HCT116 (cell line): ENCODE measurements around the gene MACF1. TPM values are rescaled to one million over a fixed set of nuclear protein-coding genes. Genes with fewer than 3 reads are reported as not detected.
A peak's percentile ranks its signal among the peaks of the same experiment; 100 is the strongest.

Experiments
- ATAC-seq: fragments of 200-7000 bp; cut with Tn5 transposase; 2 replicates; pipeline ENCODE4 v1.9.1; 2020; ENCODE audit warnings: mild to moderate bottlenecking, moderate library complexity
- BruUV-seq: library from RNA; stranded (reverse); fragments of 400-500 nt; replicated peaks from 2 replicates; lab custom pipeline; 2021; lab: Mats Ljungman, UMichigan
- CTCF ChIA-PET: fragments of 300-600 bp; sonication (Branson Sonifier 250); formaldehyde crosslinking; loops from one replicate; lab custom pipeline; 2021; ENCODE audit warnings: antibody characterized with exemption; lab: Charles Lee
- POLR2A ChIA-PET: fragments of 300-600, 350-600 bp; sonication (Branson Sonifier 250); formaldehyde crosslinking; loops from one replicate; lab custom pipeline; 2021; ENCODE audit warnings: antibody characterized with exemption; lab: Charles Lee
- RAD21 ChIA-PET, 2 experiments: fragments of 300-600 bp; sonication (Branson Sonifier 250); formaldehyde crosslinking; loops; one replicate each; lab custom pipeline; 2023; ENCODE audit warnings: low total read pairs in 2 of 2; ENCODE audit not compliant: uncharacterized antibody in 2 of 2, unreplicated experiment in 2 of 2, low non-redundant PET in 1 of 2; lab: Charles Lee
- DNase-seq: peaks from one replicate; pipeline ENCODE4 v3.0.0-alpha.2; 2010; ENCODE audit warnings: low read depth, low spot score
- H2AFZ ChIP-seq: fragments of 200-600 bp; shearing (Covaris generic), sonication (generic); 2 replicates; pipeline ENCODE4 v1.6.1; 2017; ENCODE audit warnings: low read depth, mixed run types, mixed read lengths, antibody characterized with exemption, low read length; ENCODE audit not compliant: poor library complexity, severe bottlenecking
- H3K27ac ChIP-seq: 2 replicates; pipeline ENCODE4 v1.5.1; 2012; ENCODE audit warnings: low read depth, low read length
- H3K27me3 ChIP-seq: fragments of 200-600 bp; sonication (generic); 2 replicates; pipeline ENCODE4 v1.6.1; 2016; ENCODE audit warnings: mixed run types, low read length, mixed read lengths; ENCODE audit not compliant: insufficient read depth
- H3K36me3 ChIP-seq, 2 experiments: fragments of 200-500 bp in 1 of 2; fragments of 200-600 bp in 1 of 2; sonication (Bioruptor generic) in 1 of 2; sonication (generic) in 1 of 2; 2 replicates each; pipeline versions ENCODE4 v1.5.1 to v1.6.1; 2014 to 2016; ENCODE audit warnings: low read length in 2 of 2, inconsistent platforms in 1 of 2, mixed read lengths in 1 of 2, mixed run types in 1 of 2; ENCODE audit not compliant: insufficient read depth in 2 of 2, control insufficient read depth in 1 of 2
- H3K4me1 ChIP-seq, 2 experiments: fragments of 200-600 bp in 1 of 2; sonication (generic) in 1 of 2; 2 replicates each; pipeline versions ENCODE4 v1.5.1 to v1.6.1; 2012 to 2017; ENCODE audit warnings: low read length in 2 of 2, inconsistent platforms in 1 of 2, mild to moderate bottlenecking in 1 of 2, mixed read lengths in 1 of 2, mixed run types in 1 of 2, moderate library complexity in 1 of 2; ENCODE audit not compliant: insufficient read depth in 2 of 2, control insufficient read depth in 1 of 2
- H3K4me2 ChIP-seq: fragments of 200-600 bp; sonication (generic); 2 replicates; pipeline ENCODE4 v1.6.1; 2017; ENCODE audit warnings: mixed run types, low read length, mixed read lengths
- H3K4me3 ChIP-seq, 2 experiments: fragments of 200-600 bp in 1 of 2; sonication (generic) in 1 of 2; replicated peaks in 1 of 2; 2 replicates each; pipeline ENCODE4 v1.5.1; 2011 to 2016; ENCODE audit warnings: low read length in 2 of 2, control low read depth in 1 of 2, low read depth in 1 of 2, mild to moderate bottlenecking in 1 of 2, mixed read lengths in 1 of 2, mixed run types in 1 of 2
- H3K79me2 ChIP-seq: fragments of 200-600 bp; sonication (generic); 2 replicates; pipeline ENCODE4 v1.6.1; 2017; ENCODE audit warnings: mild to moderate bottlenecking, mixed run types, low read length, moderate library complexity, mixed read lengths; ENCODE audit not compliant: insufficient read depth
- H3K9ac ChIP-seq: fragments of 200-600 bp; sonication (generic); 2 replicates; pipeline ENCODE4 v1.6.1; 2016; ENCODE audit warnings: low read length, mixed read lengths
- H3K9me2 ChIP-seq: fragments of 200-600 bp; sonication (generic), shearing (Covaris generic); 2 replicates; pipeline ENCODE4 v1.6.1; 2017; ENCODE audit warnings: mixed run types, mild to moderate bottlenecking, moderate library complexity; ENCODE audit not compliant: insufficient read depth
- H3K9me3 ChIP-seq, 2 experiments: fragments of 200-500 bp in 1 of 2; fragments of 200-600 bp in 1 of 2; sonication (Bioruptor generic) in 1 of 2; sonication (generic) in 1 of 2; 2 replicates each; pipeline ENCODE4 v1.6.1; 2014 to 2017; ENCODE audit warnings: low read length in 2 of 2, mixed read lengths in 2 of 2, inconsistent platforms in 1 of 2, low read depth in 1 of 2, mild to moderate bottlenecking in 1 of 2, mixed run types in 1 of 2, moderate library complexity in 1 of 2; ENCODE audit not compliant: control insufficient read depth in 1 of 2, insufficient read depth in 1 of 2
- H4K20me1 ChIP-seq: fragments of 200-600 bp; sonication (generic), shearing (Covaris generic); 2 replicates; pipeline ENCODE4 v1.6.1; 2017; ENCODE audit warnings: mixed run types, mild to moderate bottlenecking, moderate library complexity; ENCODE audit not compliant: insufficient read depth
- CBX3 ChIP-seq: IDR thresholded peaks from 2 replicates; pipeline ENCODE4 v1.6.1; 2012; ENCODE audit warnings: low read depth
- CEBPB ChIP-seq: IDR thresholded peaks from 2 replicates; pipeline ENCODE4 v1.6.1; 2012; ENCODE audit warnings: low read depth
- EGR1 ChIP-seq: IDR thresholded peaks from 2 replicates; pipeline ENCODE4 v1.6.1; 2012; ENCODE audit warnings: low read depth
- ELF1 ChIP-seq: IDR thresholded peaks from 2 replicates; pipeline ENCODE4 v1.6.1; 2012; ENCODE audit warnings: low read depth, borderline replicate concordance
- EZH2 ChIP-seq: fragments of 200-600 bp; sonication (generic); IDR thresholded peaks from 2 replicates; pipeline ENCODE4 v1.6.1; 2017; ENCODE audit warnings: antibody characterized with exemption, mixed run types
- EZH2phosphoT487 ChIP-seq: fragments of 200-600 bp; IDR thresholded peaks from 2 replicates; pipeline ENCODE4 v1.6.1; 2018; ENCODE audit warnings: antibody characterized with exemption, borderline replicate concordance
- FOSL1 ChIP-seq: IDR thresholded peaks from 2 replicates; pipeline ENCODE4 v1.6.1; 2012; ENCODE audit warnings: low read depth
- JUND ChIP-seq: IDR thresholded peaks from 2 replicates; pipeline ENCODE4 v1.6.1; 2012
- POLR2A ChIP-seq: IDR thresholded peaks from 2 replicates; pipeline ENCODE4 v1.7.0; 2011; ENCODE audit warnings: borderline replicate concordance; ENCODE audit not compliant: insufficient read depth, insufficient read length; ENCODE audit errors: extremely low read depth
- POLR2AphosphoS5 ChIP-seq: IDR thresholded peaks from 2 replicates; pipeline ENCODE4 v1.6.1; 2011; ENCODE audit warnings: mild to moderate bottlenecking, low read depth, low read length, moderate library complexity
- SIN3A ChIP-seq: IDR thresholded peaks from 2 replicates; pipeline ENCODE4 v1.6.1; 2012; ENCODE audit warnings: low read depth
- SRF ChIP-seq: IDR thresholded peaks from 2 replicates; pipeline ENCODE4 v1.6.1; 2012; ENCODE audit warnings: low read depth
- ZFX ChIP-seq: fragments of 450-650 bp; IDR thresholded peaks from 2 replicates; pipeline ENCODE4 v1.6.1; 2017
- ZNF274 ChIP-seq: fragments of 200-500 bp; sonication (Bioruptor generic); IDR thresholded peaks from 2 replicates; pipeline ENCODE4 v1.6.1; 2014; ENCODE audit warnings: mild to moderate bottlenecking, low read depth, low read length, inconsistent platforms
- intact Hi-C: fragments of 100-400 bp; cut with micrococcal nuclease; formaldehyde crosslinking; loops from 2 replicates; pipeline ENCODE4 v1.10.0; 2022
- total RNA-seq: library from RNA; stranded (reverse); gene quantifications from one replicate; pipeline ENCODE4 v1.2.1, GENCODE V29; 2021; ENCODE audit not compliant: unreplicated experiment
- TF ChIP-seq, protein P1 (sequence below), 3 experiments: fragments of 200-600 bp in 1 of 3; sonication (generic) in 1 of 3; IDR thresholded peaks in 2 of 3; conservative IDR thresholded peaks in 1 of 3; 2 replicates each; pipeline ENCODE4 v1.5.1; 2012 to 2017; ENCODE audit warnings: low read depth in 2 of 3, low read length in 2 of 3, antibody characterized with exemption in 1 of 3, borderline replicate concordance in 1 of 3, control low read depth in 1 of 3, mild to moderate bottlenecking in 1 of 3, mixed read lengths in 1 of 3, mixed run types in 1 of 3, moderate library complexity in 1 of 3; ENCODE audit not compliant: insufficient read depth in 1 of 3
- TF ChIP-seq, protein P2 (sequence below): IDR thresholded peaks from 2 replicates; pipeline ENCODE4 v1.6.1; 2012; ENCODE audit warnings: low read depth
- TF ChIP-seq, protein P3 (sequence below): IDR thresholded peaks from 2 replicates; pipeline ENCODE4 v1.6.1; 2012
- TF ChIP-seq, protein P4 (sequence below): IDR thresholded peaks from 2 replicates; pipeline ENCODE4 v1.6.1; 2012
- TF ChIP-seq, protein P5 (sequence below): IDR thresholded peaks from 2 replicates; pipeline ENCODE4 v1.6.1; 2011; ENCODE audit warnings: mild to moderate bottlenecking, low read length, moderate library complexity; ENCODE audit not compliant: insufficient replicate concordance; ENCODE audit errors: extremely low read depth

MACF1 gene
- total RNA-seq, 1 experiment from 2014 or later: 146 TPM

DNA sequence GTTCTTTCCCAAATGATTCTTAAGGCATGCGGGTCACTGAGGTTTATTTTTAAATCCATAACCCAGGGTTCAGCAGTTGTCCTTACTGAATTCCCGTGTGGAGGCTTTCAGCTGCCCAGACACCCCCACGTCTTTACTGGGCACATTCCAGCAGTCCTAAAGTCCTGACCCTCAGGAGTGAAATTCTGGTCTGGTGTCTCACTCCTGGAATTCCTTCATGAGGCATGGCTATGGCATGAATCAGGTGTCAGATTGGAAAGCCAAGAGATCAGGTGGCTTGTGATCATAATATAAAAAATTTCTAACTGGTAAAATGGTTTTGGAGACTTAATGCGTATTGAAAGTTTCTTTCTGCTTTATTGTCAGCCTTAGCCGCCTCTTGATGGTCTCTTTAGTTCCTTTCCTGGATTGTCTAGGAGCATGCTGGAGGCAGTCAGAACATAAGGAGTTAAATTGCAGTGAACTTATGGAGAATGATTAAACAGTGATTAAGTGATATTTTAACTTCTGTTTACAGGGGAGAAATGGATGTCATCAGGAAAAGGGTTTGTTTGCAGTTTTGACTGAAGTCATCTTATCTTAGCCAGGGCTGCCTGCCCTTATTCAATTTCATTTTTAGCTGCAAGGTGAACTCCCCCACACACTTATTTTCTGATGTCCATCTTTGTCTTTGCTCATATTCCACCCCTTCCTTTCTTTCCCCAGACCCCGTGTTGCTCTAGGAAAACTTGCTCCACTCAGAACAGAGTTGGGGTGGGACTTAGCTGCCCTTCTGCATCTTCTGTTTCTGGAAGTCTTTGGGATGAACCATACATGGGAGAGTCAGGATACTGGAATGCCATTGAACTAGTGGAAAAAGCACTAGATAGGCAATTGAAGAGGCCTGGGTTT is 25.7 kb upstream of the MACF1 start:
- peaks cover 33 to 55% of the 10 kb centered on the region in 2 experiments for H3K4me1 ChIP-seq
- H3K4me3 ChIP-seq: peak overlapping the region in 1 of 2 experiments; percentile 34; a peak in 3 of 4 replicates
- no peaks in the 10 kb centered on the region for H4K20me1 ChIP-seq
- DNase-seq (peak; percentile 52), ATAC-seq (peak; percentile 84)
- H3K9me2 ChIP-seq: no peaks in the 10 kb centered on the region
- peak overlapping the region; percentile 36 for H3K9ac ChIP-seq
- no peaks in the 10 kb centered on the region for H3K9me3 ChIP-seq
- H2AFZ ChIP-seq: no peak overlapping the region
- ChIA-PET POLR2A (no interaction called here), RAD21 (no interaction called here), CTCF (interaction anchor here (2.8 kb wide), 1 partner anchor 13 kb away, joined by 15 read pairs; no protein-coding TSS in a partner anchor)
- H3K4me2 ChIP-seq: peak overlapping the region; percentile 75
- H3K79me2 ChIP-seq: no peaks in the 10 kb centered on the region
- H3K27ac ChIP-seq: no peak overlapping the region
- H3K36me3 ChIP-seq: no peaks in the 10 kb centered on the region
- no TSS peak for BruUV-seq
- H3K27me3 ChIP-seq: no peaks in the 10 kb centered on the region
- intact Hi-C loops: loop anchor here (5.0 kb wide), 1 partner anchor 359 kb away; no protein-coding TSS in a partner anchor
- TF ChIP-seq EZH2 (no peak), ZFX (no peak), SIN3A (peak; percentile 83), POLR2A (no peak), CBX3 (no peak), ELF1 (no peak), EZH2phosphoT487 (no peak), FOSL1 (peak; percentile 68; the same call in 1 of the 2 replicates), ZNF274 (no peak), JUND (peak; percentile 66; the same call in 1 of the 2 replicates), POLR2AphosphoS5 (peak; percentile 40; the same call in 1 of the 2 replicates), EGR1 (no peak), CEBPB (no peak), SRF (peak; percentile 20; the same call in 1 of the 2 replicates)
- TF ChIP-seq, protein P1, sequence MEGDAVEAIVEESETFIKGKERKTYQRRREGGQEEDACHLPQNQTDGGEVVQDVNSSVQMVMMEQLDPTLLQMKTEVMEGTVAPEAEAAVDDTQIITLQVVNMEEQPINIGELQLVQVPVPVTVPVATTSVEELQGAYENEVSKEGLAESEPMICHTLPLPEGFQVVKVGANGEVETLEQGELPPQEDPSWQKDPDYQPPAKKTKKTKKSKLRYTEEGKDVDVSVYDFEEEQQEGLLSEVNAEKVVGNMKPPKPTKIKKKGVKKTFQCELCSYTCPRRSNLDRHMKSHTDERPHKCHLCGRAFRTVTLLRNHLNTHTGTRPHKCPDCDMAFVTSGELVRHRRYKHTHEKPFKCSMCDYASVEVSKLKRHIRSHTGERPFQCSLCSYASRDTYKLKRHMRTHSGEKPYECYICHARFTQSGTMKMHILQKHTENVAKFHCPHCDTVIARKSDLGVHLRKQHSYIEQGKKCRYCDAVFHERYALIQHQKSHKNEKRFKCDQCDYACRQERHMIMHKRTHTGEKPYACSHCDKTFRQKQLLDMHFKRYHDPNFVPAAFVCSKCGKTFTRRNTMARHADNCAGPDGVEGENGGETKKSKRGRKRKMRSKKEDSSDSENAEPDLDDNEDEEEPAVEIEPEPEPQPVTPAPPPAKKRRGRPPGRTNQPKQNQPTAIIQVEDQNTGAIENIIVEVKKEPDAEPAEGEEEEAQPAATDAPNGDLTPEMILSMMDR (IDR thresholded peaks at IDR 0.05 in 2 of 3, conservative IDR thresholded peaks at IDR 0.05 in 1 of 3; ENCODE audit: borderline replicate concordance in 1 of 3, insufficient read depth in 1 of 3, low read depth in 2 of 3, low read length in 2 of 3): no peak
- TF ChIP-seq, protein P2, sequence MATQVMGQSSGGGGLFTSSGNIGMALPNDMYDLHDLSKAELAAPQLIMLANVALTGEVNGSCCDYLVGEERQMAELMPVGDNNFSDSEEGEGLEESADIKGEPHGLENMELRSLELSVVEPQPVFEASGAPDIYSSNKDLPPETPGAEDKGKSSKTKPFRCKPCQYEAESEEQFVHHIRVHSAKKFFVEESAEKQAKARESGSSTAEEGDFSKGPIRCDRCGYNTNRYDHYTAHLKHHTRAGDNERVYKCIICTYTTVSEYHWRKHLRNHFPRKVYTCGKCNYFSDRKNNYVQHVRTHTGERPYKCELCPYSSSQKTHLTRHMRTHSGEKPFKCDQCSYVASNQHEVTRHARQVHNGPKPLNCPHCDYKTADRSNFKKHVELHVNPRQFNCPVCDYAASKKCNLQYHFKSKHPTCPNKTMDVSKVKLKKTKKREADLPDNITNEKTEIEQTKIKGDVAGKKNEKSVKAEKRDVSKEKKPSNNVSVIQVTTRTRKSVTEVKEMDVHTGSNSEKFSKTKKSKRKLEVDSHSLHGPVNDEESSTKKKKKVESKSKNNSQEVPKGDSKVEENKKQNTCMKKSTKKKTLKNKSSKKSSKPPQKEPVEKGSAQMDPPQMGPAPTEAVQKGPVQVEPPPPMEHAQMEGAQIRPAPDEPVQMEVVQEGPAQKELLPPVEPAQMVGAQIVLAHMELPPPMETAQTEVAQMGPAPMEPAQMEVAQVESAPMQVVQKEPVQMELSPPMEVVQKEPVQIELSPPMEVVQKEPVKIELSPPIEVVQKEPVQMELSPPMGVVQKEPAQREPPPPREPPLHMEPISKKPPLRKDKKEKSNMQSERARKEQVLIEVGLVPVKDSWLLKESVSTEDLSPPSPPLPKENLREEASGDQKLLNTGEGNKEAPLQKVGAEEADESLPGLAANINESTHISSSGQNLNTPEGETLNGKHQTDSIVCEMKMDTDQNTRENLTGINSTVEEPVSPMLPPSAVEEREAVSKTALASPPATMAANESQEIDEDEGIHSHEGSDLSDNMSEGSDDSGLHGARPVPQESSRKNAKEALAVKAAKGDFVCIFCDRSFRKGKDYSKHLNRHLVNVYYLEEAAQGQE: no peak
- TF ChIP-seq, protein P3, sequence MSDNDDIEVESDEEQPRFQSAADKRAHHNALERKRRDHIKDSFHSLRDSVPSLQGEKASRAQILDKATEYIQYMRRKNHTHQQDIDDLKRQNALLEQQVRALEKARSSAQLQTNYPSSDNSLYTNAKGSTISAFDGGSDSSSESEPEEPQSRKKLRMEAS: no peak
- TF ChIP-seq, protein P4, sequence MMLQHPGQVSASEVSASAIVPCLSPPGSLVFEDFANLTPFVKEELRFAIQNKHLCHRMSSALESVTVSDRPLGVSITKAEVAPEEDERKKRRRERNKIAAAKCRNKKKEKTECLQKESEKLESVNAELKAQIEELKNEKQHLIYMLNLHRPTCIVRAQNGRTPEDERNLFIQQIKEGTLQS: no peak
- TF ChIP-seq, protein P5, sequence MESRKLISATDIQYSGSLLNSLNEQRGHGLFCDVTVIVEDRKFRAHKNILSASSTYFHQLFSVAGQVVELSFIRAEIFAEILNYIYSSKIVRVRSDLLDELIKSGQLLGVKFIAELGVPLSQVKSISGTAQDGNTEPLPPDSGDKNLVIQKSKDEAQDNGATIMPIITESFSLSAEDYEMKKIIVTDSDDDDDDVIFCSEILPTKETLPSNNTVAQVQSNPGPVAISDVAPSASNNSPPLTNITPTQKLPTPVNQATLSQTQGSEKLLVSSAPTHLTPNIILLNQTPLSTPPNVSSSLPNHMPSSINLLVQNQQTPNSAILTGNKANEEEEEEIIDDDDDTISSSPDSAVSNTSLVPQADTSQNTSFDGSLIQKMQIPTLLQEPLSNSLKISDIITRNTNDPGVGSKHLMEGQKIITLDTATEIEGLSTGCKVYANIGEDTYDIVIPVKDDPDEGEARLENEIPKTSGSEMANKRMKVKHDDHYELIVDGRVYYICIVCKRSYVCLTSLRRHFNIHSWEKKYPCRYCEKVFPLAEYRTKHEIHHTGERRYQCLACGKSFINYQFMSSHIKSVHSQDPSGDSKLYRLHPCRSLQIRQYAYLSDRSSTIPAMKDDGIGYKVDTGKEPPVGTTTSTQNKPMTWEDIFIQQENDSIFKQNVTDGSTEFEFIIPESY: peak; percentile 11
